ENCODE data around the gene ERCC6L2.

ERCC6L2 gene

DNA sequence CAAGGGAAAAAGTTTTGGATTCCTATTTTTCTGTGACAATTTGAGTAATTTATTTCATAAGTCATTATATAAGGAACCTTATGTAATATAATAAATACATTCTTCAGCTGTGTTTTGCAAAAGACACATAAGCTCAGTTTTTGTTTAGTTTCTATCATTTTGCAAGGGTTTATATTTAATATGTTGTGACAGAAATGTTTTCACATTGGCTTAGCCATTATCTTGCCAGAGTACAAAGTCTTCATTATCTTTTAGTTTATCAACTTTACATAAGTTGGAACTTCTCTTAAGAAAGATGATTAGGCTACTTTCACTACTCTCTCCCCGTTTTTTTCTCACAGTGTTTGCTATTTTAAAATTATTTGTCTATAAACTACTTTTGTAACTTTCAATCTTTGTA lies 54.8 kb downstream of the ERCC6L2 start:
- Mint-ChIP-seq H3K27ac (no peak overlapping the region), H3K4me1 (no peaks in the 10 kb centered on the region), H3K36me3 (peaks cover 78% of the 10 kb centered on the region), H3K27me3 (no peaks in the 10 kb centered on the region), H3K4me3 (no peak overlapping the region), H3K9me3 (no peaks in the 10 kb centered on the region)
- no peak for ATAC-seq

DNA sequence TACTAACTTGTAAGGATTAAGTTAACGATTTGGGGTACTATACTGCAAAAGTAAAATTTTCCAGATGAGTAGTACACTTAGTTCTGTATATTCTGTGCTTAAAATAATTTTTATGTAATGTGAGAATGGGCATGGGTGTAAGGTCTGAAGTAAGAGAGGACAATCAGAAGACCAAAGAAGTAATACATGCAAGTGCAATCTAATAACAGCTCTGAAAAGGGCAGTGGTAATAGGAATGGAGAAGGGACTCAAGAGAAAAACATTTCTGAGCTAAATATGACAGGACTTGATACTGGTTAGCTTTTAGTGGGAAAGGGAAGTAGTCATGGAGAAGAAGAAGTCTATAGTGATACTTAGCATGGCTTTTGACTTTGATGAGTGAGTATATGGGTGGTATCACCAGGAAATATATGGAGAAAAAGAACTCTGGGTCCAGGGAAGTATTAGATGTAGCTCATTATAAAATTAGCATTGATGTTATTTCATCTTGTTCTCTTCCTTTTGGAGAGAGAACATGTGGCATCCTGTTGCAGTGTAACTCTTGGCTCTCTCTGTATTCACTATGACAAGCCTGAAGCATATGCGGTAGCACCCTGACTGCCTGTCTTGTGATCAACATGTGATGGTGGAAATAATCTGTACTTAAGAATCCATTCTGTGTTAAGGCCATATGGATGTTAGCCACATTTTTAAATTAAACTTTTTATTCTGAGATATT lies 60.5 kb downstream of the ERCC6L2 start:
- Mint-ChIP-seq H3K9me3 (peaks cover 21% of the 10 kb centered on the region), H3K36me3 (peaks cover 97% of the 10 kb centered on the region), H3K4me1 (no peaks in the 10 kb centered on the region), H3K4me3 (no peak overlapping the region), H3K27ac (no peak overlapping the region), H3K27me3 (no peaks in the 10 kb centered on the region)
- no peak for ATAC-seq

DNA sequence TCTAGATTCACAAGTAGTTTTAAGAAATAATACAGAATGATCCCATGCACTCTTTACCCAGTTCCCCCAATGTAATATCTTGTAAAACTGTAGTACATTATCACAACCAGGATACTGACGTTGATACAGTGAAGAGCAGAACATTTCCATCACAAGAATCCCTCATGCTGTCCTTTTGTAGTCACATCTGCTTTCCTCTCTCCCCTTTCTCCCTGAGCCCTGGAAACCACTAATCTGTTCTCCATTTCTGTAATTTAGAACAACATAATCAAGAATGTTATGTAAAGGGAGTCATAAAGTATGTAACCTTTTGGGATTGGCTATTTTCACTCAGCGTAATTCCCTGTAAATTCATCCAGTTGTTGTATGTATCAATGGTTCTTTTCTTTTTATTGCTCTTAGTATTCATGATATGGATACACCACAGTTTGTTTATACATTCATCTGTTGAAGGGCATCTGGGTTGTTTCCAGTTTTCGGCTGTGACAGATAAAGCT lies 61.1 kb downstream of the ERCC6L2 start:
- Mint-ChIP-seq H3K27me3 (no peaks in the 10 kb centered on the region), H3K4me1 (no peaks in the 10 kb centered on the region), H3K36me3 (peaks cover 97% of the 10 kb centered on the region), H3K9me3 (peaks cover 21% of the 10 kb centered on the region), H3K27ac (no peak overlapping the region), H3K4me3 (no peak overlapping the region)
- no peak for ATAC-seq

DNA sequence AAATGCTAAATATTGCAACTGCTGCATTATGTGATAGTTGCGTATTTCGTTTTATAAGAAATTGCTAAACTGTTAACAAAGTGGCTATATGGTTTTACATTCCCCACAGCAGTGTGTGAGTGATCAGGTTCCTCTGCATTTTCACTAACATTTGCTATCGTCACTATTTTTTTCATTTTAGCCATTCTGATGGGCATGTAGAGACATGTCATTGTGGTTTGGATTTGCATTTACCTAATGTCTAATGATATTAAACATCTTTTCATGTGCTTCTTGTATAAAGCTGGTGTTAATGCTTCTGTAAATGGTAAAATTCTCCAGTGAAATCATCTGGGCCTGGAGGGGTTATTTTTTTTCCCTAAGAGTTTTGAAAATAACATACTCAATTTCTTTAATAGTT lies 61.6 kb downstream of the ERCC6L2 start:
- Mint-ChIP-seq H3K4me1 (no peaks in the 10 kb centered on the region), H3K36me3 (peaks cover 97% of the 10 kb centered on the region), H3K27ac (no peak overlapping the region), H3K9me3 (peaks cover 21% of the 10 kb centered on the region), H3K27me3 (no peaks in the 10 kb centered on the region), H3K4me3 (no peak overlapping the region)
- no peak for ATAC-seq

DNA sequence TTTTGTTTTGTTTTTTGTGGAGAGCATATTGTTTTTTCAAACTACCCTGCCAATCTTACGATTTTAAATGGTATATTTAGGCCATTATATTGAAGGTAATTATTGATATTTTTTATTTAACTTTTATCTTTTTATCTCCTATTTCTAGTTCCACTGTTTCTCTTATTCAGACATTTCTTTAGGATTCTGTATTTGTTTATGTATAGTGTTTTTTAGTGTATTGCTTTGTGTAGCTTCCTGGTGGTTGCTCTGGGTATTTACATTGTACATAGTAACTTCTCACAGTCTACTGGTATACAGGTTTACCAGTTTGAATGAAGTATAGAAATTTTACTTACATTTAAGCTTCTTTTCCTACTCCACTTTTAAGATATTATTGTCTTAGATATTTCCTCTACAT lies 63.2 kb downstream of the ERCC6L2 start:
- no peak overlapping the region for H3K27ac Mint-ChIP-seq
- ATAC-seq, result no peak
- H3K36me3 Mint-ChIP-seq, result peaks cover 96% of the 10 kb centered on the region
- H3K4me3 Mint-ChIP-seq, result no peak overlapping the region
- no peaks in the 10 kb centered on the region for H3K4me1 Mint-ChIP-seq
- peaks cover 26% of the 10 kb centered on the region for H3K9me3 Mint-ChIP-seq
- H3K27me3 Mint-ChIP-seq, result no peaks in the 10 kb centered on the region

DNA sequence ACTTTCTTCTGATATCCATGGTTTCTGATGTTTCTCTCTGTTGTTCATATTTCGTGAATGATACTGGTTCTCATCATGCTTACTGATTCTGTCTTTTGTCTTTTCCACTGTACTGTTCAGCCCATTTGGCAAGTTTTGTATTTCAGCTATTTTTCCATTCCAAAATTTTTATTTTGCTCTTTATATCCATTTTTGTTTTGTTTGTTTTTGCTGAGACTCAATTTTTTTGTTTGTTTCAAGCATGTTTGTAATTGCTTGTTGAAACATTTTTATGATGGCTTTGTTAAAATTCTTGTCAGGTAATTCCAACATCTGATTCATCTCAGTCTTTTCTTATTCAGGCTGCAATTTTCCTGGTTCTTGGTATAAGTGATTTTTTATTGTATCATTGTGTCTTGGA lies 64.0 kb downstream of the ERCC6L2 start:
- Mint-ChIP-seq H3K9me3 (peaks cover 26% of the 10 kb centered on the region), H3K4me1 (no peaks in the 10 kb centered on the region), H3K4me3 (no peak overlapping the region), H3K27ac (no peak overlapping the region), H3K27me3 (no peaks in the 10 kb centered on the region), H3K36me3 (peaks cover 99% of the 10 kb centered on the region)
- no peak for ATAC-seq

DNA sequence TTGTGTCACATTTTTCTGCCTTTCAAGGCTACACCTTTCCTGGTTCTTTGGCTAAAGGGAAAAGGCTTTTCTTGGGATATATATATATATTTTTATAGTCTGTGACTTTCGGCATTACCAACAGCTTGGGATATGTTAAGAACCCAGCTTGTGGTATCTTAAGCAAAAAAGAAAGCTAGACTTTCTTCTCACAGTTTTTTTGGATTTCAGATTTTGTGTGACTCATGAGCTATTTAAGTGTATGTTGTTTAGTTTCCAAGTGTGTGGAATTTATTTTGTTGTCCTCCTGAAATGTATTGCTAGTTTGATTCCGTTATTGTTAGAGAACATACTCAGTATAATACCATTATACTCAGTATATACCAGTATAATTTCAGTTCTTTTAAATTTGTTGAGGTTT lies 64.8 kb downstream of the ERCC6L2 start:
- no peaks in the 10 kb centered on the region for H3K27me3 Mint-ChIP-seq

DNA sequence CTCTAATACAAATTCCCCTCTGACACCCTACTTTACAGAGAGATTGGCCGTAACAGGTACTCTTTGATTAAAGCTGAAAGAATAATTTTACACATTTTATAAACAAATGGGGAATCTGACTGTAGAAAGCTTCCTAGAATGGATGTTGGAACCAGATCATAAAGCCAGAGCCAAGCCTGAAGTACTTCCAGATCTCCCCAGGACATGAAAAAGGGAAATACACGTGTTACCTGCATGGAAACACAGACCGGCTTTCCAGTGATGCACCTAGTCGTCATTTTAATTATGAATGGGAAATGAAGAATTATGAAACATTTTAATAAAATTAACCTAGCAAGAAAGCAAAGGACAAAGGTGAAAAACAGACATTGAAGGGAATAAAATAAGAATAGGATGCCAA lies 66.5 kb downstream of the ERCC6L2 start:
- no peak for ATAC-seq
- Mint-ChIP-seq H3K27ac (no peak overlapping the region), H3K36me3 (peaks cover 97% of the 10 kb centered on the region), H3K27me3 (no peaks in the 10 kb centered on the region), H3K4me3 (no peak overlapping the region), H3K4me1 (no peaks in the 10 kb centered on the region), H3K9me3 (peaks cover 25% of the 10 kb centered on the region)

More for the DNA sequence above, 64.8 kb downstream of the ERCC6L2 start:
- H3K27ac Mint-ChIP-seq, result no peak overlapping the region
- peaks cover 99% of the 10 kb centered on the region for H3K36me3 Mint-ChIP-seq
- H3K4me1 Mint-ChIP-seq, result no peaks in the 10 kb centered on the region
- no peak overlapping the region for H3K4me3 Mint-ChIP-seq
- peaks cover 26% of the 10 kb centered on the region for H3K9me3 Mint-ChIP-seq
- no peak for ATAC-seq

DNA sequence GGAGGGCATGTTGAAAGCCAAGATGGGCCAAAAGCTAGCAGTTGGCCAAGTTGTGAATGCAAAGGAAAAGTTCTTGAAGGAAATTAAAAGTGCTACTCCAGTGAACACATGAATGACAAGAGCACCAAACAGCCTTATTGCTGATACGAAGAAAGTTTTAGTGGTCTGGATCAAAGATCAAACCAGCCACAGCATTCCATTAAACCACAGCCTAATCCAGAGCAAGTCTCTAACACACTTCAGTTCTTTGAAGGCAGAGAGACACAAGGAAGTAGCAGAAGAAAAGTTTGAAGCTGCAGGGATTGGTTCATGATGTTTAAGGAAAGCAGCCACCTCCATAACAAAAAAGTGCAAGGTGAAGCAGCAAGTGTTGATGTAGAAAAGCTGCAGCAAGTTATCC lies 71.6 kb downstream of the ERCC6L2 start:
- no peak overlapping the region for H3K4me3 Mint-ChIP-seq
- H3K4me1 Mint-ChIP-seq, result no peaks in the 10 kb centered on the region
- no peak overlapping the region for H3K27ac Mint-ChIP-seq
- ATAC-seq, result no peak
- H3K27me3 Mint-ChIP-seq, result no peaks in the 10 kb centered on the region
- H3K9me3 Mint-ChIP-seq, result peaks cover 23% of the 10 kb centered on the region
- H3K36me3 Mint-ChIP-seq, result peaks cover 92% of the 10 kb centered on the region

DNA sequence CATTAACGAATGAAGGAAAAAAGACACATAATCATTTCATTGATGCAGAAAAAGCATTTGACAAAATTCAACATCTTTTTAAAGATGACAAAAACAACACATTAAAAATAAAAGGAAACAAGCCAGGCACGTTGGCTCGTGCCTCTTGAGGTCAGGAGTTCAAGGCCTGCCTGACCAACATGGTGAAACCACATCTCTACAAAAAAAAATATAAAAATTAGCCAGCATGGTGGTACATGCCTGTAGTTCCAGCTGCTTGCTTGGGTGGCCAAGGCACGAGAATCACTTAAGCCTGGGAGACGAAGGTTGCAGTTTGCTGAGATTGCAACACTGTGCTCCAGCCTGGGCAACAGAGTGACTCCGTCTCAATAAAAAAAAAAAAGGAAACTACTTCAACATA lies 77.0 kb downstream of the ERCC6L2 start:
- no peak for ATAC-seq
- Mint-ChIP-seq H3K27ac (no peak overlapping the region), H3K36me3 (peaks cover 83% of the 10 kb centered on the region), H3K4me1 (no peaks in the 10 kb centered on the region), H3K4me3 (no peak overlapping the region), H3K9me3 (peaks cover 16% of the 10 kb centered on the region), H3K27me3 (no peaks in the 10 kb centered on the region)

DNA sequence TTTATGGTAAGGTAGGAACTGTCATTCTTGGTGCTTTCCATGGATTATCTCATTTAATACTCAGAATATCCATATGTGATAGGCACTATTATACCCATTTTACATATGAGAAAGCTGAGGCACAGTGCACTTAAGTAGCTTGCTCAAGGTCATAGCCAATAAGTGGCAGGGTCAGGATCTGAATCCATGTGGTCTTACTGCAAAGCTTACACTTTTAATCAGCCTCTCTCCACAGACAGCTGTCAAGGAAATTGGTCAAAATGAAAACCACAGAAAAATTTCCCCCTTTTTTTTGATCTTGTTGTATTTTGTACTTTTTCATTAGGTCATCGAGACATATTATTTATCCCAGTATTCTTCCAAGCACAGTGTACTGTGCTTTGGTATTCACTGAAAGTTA lies 78.5 kb downstream of the ERCC6L2 start:
- Mint-ChIP-seq H3K36me3 (peaks cover 80% of the 10 kb centered on the region), H3K9me3 (peaks cover 12% of the 10 kb centered on the region), H3K27ac (no peak overlapping the region), H3K27me3 (no peaks in the 10 kb centered on the region), H3K4me1 (no peaks in the 10 kb centered on the region), H3K4me3 (no peak overlapping the region)
- peak; percentile 47 for ATAC-seq

DNA sequence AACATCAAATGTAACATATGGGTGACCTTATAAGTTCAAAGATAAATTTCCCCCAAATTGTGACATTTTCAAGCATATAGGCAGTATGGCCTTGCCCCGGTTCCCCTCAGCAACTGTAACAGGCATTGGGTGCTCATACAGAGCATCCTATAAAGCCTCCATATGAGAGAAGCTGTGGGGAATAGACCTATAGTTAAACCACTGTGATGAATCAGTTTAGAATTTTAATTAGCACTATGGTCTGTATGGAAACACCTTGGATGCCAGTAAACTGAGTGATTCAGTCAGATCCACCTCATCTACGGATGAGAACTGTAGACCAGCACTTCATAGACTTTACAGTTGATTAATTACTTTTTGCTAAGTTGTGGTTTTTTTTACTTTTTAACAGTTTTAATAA lies 79.4 kb downstream of the ERCC6L2 start:
- Mint-ChIP-seq H3K27me3 (no peaks in the 10 kb centered on the region), H3K4me1 (no peaks in the 10 kb centered on the region), H3K9me3 (peaks cover 8% of the 10 kb centered on the region), H3K27ac (no peak overlapping the region), H3K4me3 (no peak overlapping the region), H3K36me3 (peaks cover 73% of the 10 kb centered on the region)
- ATAC-seq, result no peak

DNA sequence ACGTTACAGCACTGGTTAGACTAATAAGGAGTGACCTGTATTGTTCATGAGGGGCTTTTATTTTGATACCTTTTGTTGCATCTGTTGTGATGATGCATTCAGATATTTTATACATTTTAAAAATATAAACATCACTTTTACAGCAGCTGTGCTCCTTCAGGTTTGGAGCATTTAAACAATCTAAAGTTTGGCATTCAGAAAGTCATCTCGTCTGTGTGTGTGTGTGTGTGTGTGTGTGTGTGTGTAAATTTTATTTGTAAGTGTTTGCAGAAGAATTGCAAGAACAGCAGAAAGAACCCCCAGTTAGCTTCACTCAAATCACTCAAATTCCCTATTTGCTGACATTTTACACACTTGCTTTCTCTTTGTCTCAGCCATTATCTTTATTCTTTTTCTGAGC lies 87.4 kb downstream of the ERCC6L2 start:
- H3K27me3 Mint-ChIP-seq, result no peaks in the 10 kb centered on the region
- H3K36me3 Mint-ChIP-seq, result peaks cover 53% of the 10 kb centered on the region
- H3K4me3 Mint-ChIP-seq, result no peak overlapping the region
- ATAC-seq, result no peak
- no peaks in the 10 kb centered on the region for H3K4me1 Mint-ChIP-seq
- H3K9me3 Mint-ChIP-seq, result peaks cover 7% of the 10 kb centered on the region
- no peak overlapping the region for H3K27ac Mint-ChIP-seq

DNA sequence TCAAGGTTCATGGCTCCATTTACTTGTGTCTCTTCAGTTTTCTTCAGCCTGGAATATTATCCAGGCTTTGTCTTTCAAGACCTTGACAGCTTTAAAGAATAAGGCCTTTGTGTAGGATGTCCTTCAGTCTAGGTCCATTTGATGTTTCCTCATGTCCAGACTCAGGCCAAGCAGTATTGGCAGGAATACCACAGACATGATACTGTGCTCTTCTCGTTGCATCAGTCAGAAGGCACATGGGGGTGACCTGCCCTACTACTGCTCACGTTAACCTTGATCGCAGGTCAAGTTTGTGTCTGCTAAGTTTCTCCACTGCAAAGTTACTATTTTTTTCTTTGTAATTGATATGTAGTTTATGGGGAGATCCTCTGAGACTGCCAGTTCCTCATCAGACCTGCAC lies 88.2 kb downstream of the ERCC6L2 start:
- Mint-ChIP-seq H3K27ac (no peak overlapping the region), H3K36me3 (peaks cover 47% of the 10 kb centered on the region)

DNA sequence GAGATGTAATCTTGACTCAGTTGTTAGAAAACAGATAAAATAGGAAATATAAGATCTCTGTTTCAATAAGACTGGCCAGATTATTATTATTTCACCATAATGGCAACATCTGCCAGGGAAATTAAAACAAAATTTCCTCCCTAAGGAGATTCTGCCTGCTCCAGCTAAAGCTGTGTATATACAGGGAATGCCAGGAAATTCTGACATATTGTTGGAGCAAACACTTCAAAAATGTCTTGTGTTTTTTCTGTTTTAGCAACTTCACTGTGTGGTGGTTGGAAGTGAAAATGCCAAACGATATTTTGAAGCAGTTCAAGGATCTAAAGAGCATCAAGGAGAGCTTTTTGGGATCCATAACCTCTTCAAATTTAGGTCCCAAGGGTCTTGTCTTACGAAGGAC lies 90.8 kb downstream of the ERCC6L2 start:
- Mint-ChIP-seq H3K4me3 (no peak overlapping the region), H3K27ac (no peak overlapping the region), H3K27me3 (no peaks in the 10 kb centered on the region), H3K36me3 (peaks cover 43% of the 10 kb centered on the region), H3K9me3 (peaks cover 2% of the 10 kb centered on the region), H3K4me1 (no peaks in the 10 kb centered on the region)
- no peak for ATAC-seq

More for the DNA sequence above, 88.2 kb downstream of the ERCC6L2 start:
- no peak overlapping the region for H3K4me3 Mint-ChIP-seq
- no peaks in the 10 kb centered on the region for H3K27me3 Mint-ChIP-seq
- no peak for ATAC-seq
- no peaks in the 10 kb centered on the region for H3K4me1 Mint-ChIP-seq
- H3K9me3 Mint-ChIP-seq, result peaks cover 7% of the 10 kb centered on the region

DNA sequence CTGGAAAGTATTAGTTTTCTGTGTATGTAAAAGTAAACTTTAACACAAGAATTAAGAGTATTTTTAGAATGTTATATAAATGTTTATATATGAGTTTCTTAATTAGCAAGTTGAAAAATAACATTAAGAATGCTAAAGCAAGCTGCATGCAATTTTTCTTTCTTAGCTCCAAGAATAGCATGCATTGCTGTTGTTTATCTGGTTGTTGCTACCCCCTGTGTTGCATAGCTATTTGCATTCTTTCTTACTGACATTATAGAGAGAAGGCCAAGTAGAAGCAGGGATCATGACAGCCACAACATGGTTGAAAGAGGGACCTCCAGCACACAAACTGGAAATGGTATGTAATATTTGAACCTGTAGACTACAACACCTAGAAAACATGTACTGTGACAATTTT lies 94.8 kb downstream of the ERCC6L2 start:
- Mint-ChIP-seq H3K9me3 (no peaks in the 10 kb centered on the region), H3K4me3 (no peak overlapping the region), H3K36me3 (peaks cover 42% of the 10 kb centered on the region), H3K27ac (no peak overlapping the region), H3K27me3 (no peaks in the 10 kb centered on the region), H3K4me1 (no peaks in the 10 kb centered on the region)
- no peak for ATAC-seq

All from stimulated activated memory B cell treated with anti-CD40 and anti-IgM and Interleukin-4, amounts not matched to agents 10 μg/mL and 1 μg/mL and 100 μg/mL, for 72 hours (primary cell).